NCI-H2196 (cell line): ENCODE results near the gene RFK.

Experiments
- DNase-seq: peaks from one replicate; lab custom pipeline; 2025; ENCODE audit not compliant: unreplicated experiment; lab: John Stamatoyannopoulos, UW

RFK gene

DNA sequence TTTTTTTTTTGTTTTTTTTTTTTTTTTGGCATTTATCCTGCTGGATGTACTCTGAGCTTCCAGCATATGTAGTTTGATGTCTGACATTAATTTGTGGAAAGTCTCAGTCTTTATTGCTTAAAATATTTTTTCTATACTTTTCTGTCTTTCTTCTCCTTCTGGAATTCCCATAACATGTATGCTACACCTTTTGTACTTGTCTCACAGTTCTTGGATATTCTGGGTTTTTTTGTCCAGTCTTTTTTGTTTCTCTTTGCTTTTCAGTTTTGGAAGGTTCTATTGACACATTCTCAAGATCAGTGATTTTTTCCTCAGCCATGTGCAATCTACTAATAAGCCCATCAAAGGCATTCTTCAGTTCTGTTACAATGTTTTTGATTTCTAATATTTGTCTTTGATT is 19.4 kb upstream of the RFK start:
- no peak for DNase-seq

DNA sequence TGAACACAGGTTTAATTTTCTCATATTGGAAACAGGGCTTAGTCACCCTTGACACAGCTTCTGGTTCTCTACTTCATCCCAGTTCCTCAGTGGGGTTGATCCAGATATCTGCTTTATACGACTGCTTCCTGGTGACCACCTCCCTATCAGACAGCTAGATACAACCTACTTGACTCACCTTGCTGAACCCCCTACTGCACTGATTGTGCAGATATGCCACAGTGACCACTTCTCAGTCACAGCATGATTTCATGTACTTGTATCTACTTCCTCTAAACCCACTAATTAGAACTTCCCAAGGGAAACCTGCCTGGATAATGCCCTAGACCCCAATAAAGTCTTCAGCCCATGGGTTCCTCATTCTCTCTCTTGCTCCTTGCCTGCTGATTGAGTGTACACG is 18.4 kb upstream of the RFK start:
- no peak for DNase-seq

DNA sequence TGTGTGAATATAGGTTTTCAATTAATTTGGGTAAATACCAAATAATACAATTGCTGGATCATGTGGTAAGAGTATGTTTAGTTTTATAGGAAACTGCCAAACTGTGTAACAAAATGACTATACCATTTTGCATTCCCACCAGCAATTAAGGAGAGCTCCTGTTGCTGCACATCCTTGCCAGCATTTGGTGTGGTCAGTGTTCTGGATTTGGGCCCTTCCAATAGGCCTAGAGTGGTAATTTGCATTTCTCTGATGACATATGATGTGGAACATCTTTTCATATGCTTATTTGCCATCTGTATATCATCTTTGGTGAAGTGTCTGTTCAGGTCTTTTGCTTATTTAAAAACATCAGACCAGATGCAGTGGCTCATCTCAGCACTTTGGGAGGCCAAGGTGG is 11.6 kb upstream of the RFK start:
- no peak for DNase-seq

DNA sequence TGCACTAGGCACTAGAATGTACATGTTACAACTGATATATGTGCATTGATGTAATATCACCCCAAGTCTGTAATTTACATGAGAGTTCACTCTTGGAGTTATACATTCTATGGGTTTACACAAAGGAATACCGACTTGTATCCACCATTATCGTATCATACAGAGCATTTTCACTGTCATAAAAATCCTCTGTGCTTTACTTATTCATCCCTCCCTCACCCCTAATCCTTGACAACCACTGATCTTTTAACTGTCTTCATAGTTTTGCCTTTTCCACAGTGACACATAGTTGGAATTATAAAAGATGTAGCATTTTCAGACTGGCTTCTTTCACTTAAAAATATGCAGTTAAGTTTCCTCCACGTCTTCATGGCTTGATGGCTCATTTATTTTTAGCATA is 11.1 kb upstream of the RFK start:
- DNase-seq = no peak

DNA sequence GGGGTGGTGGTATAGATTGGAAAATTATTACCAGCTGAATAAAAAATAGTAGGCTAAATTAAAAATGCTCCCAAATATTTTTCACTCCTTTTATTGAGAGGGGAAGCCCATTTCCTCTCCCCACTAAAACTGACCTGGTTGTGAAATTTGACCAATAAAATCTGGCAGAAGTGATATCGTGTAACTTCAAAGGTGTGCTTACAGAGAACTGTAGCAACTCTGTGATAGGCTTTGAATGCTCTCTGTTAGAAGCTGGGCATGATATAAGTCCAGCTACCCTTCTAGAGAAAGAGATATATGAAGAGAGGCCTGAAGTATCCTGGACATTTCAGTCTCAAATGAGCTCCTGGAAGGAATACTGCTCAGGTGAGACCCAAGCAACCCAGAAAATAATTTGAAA is 10.2 kb upstream of the RFK start:
- DNase-seq = no peak

DNA sequence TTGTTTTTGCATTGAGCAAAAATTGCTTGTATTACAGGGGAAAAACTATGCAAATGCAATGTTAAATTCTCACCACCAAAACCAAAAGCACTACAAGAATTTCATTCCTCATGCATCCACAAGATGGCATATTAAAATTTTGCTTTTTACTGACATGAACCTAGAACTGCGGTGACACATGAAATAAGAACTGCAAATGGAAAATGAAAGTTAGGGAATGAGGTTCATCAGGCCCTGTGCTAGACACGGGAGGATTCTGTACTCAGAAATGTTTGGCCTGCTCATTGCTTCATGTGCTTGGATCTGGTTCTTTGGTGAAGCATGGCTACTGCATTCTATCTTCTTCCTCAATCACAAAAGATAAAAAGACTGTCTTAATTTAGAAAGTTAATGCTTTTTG is 9.1 kb upstream of the RFK start:
- peak; percentile 47 for DNase-seq

DNA sequence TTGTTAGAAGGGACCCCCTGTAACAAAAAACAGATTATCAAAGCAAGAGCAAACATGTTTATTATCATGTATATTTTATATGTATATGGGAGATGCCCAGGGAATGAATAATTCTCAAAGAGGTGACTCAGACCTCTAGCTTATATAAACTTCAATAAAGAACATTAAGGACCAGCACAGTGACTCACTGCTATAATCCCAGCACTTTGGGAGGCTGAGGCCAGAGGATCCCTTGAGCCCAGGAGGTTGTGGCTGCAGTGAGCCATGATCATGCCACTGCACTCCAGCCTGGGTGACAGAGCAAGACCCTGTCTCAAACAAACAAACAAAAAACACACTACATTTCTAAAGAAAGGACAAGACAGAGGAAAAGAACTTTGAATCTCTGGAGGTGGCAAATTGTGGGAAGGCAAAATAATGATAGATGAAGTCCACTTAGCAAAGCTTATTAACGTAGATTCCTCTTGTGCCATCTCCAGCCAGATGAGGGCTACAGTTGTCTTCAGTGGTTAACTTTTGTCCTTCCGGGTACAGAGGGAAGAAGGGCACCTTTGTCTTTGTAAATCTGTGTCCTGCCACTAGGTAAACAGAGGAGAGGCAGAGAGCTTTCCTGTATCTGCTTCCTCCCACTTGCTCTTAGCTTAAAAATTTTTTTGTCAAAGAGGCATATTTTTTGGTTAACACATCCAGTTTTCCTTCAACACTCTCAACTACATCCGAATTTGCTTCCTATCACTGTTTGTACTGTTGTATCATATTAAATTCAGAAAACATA is 7.5 kb upstream of the RFK start:
- no peak for DNase-seq

DNA sequence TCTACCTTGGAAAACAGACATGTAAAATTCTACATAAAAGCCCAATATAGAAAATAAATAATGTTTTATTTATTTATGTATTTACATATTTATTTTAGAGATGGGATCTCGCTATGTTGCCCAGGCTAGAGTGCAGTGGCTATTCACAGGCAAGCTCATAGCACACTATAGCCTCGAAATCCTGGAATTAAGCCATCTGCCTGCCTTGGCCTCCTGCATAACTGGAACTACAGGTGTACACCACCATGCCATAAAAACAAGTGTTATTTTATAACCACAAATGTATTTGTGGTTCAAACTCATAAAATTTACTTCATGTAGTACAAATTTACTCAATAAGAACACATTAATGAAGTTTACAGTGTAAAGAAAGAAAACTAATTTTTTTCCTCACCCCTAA is 7.0 kb upstream of the RFK start:
- no peak for DNase-seq

DNA sequence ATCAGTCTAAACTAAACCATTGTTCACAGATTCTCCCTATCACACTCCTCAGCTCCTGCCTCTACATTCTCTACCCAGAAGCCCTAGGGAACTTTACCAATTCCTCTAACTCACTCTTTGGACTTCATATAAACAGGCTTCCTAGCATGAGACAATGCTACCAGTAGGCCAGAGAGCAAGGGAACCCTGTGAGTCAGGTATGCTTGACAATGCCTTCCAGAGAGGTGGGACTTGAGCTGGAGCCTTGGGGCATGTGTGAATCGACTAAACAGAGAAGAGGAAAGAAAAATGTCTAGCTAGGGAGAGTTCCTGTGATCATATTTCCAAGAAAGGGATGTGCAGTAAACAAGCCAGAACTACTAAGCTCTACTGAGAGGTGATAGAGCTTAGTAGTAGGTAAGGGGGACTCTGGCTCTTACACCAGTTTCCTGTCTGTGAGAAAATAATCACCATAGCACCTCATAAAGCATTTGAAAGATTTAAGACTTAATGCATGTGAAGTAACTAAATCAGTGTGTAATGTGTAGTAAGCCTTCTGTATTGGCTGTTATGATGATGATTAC is 6.4 kb upstream of the RFK start:
- DNase-seq = no peak

DNA sequence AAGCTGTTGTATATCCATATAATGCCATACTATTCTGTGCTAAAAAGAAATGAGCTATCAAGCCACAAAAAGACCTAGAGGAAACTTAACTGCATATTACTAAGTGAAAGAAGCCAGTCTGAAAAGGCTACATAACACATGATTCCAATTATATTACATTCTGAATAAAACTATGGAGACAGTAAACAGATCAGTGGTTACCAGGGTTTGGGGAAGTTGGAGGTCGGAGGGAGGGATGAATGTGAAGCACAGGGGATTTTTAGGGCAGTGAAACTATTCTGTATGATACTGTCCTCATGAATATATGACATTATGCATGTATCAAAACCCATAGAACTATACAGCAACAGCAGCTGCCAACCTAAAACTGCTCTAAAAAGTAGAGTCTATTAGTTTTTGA is 5.6 kb upstream of the RFK start:
- DNase-seq = no peak

DNA sequence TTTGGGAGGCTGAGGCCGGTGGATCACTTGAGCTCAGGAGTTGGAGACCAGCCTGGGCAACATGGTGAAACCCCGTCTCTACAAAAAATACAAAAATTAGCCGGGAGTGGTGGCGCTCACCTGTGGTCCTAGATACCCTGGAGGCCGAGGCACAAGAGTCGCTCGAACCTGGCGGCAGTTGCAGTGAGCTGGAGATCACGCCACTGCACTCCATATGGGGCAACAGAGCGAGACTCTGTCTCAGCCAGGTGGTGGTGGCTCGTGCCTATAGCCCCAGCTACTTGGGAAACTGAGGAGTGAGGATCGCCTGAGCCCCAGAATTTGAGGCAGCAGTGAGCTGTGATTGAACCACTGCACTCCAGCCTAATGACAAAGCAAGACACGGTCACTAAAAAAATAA is 2.4 kb upstream of the RFK start:
- DNase-seq = no peak

DNA sequence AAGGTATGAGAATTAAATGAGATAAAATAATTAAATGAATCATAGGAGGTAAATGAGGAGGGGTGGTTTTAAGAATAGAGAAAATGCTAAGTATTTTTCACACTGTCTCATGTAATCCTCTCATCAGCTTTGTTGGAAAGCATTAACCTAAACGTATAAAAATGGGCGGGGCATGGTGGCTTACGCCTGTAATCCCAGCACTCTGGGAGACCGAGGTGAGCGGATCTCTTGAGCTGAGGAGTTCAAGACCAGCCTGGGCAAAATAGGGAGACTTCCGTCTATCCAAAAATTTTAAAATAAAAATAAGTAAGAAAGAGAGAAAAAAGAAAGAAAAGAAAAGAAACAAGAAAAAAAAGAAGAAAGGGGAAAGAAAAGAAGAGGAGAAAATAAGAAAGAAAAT is 1.9 kb upstream of the RFK start:
- no peak for DNase-seq

DNA sequence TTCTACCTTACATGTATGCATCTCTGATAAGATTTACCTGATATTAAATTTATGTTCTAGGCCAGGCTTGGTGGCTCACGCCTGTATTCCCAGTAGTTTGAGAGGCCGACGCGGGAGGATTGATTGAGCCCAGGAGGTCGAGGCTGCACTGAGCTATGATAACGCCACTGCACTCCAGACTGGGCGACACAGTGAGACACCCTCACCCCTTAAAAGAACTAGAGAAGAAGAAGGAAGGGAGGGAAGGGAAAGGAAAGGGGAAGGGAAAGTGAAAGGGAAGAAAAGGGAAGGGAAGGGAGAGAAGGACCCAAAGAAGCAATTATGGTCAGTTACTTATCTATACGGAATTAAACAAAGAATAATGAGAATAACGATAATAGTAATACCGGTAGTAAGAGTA is 1.2 kb upstream of the RFK start:
- no peak for DNase-seq

DNA sequence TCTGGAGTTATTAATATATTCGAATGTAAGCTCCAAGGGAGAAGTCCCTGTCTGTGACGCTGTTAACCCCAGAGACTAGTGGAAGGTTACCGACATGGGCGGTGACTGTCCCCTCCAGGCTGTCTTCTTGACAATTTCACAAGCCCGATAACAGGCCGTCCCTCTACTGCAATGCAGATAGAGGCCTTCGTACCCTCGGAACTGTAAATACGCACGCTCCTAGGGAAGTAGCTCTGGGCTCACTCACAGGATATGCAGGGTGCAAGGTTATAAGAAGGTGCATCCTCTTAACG is 680 bp upstream of the RFK start:
- DNase-seq = peak; percentile 54

DNA sequence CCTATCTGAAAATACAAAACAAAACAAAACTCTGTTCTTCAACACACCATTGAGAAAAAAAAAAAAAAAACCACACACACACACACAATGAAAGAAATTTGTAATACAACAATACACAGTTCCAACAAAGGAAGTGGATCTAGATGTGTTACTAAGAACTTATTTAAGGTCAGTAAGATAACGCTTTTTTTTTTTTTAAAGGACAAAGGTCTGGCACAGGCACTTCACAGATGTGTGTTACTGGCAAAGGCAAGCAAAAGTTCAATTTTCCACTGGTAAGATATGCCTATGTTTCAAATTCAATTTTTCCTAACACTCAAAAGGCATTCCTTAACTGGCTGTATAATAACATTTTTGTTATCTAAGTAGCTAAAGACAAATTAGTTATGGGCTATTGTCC is 3.6 kb downstream of the RFK start:
- DNase-seq = no peak

DNA sequence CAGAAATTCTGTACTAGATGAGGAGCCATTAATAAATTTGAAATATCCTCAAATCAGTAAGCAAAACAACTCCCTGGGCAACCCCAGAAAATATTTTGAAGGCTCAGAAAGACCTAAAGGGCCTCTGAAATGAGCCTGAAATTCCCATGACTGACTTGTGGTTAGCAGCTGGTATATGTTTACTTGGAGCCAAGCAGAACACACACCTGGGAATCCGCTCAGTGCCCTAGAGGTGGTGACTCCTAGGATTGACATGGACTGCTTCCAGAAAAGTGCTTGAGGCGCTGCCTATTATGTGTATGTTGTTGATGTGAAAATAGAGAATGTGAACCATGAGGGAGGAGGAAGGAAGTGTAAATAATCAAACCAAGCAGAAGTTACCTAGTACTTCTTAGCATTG is 14.7 kb downstream of the RFK start:
- DNase-seq = peak; percentile 83

DNA sequence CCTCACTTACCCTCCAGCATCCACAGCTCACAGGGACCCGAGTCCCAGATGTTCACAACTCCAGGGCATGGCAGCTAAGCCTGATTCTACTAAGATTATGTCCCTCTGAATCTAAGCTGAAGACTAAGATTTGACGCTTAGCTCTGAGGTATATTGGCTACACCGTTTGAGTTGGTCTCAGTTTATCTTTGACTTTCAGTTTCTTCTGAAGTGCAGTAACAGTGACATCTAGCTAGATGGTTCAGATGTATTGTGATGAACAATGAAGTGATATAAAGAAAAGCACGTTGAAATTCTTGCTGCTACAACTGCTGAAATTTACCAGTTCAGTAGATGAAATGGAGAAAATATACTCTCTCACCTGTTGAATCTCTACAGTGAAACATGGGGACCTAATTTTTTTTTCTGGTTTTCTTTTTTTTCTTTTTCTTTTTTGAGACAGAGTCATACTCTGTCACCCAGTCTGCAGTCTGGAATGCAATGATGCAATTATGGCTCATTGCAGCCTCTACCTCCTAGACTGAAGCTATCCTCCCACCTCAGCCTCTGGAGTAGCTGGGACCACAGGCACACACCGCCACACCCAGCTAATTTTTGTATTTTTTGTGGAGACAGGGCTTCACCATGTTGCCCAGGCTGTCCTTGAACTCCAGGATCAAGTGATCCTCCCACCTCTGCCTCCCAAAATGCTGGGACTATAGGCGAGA is 15.7 kb downstream of the RFK start:
- DNase-seq = no peak

DNA sequence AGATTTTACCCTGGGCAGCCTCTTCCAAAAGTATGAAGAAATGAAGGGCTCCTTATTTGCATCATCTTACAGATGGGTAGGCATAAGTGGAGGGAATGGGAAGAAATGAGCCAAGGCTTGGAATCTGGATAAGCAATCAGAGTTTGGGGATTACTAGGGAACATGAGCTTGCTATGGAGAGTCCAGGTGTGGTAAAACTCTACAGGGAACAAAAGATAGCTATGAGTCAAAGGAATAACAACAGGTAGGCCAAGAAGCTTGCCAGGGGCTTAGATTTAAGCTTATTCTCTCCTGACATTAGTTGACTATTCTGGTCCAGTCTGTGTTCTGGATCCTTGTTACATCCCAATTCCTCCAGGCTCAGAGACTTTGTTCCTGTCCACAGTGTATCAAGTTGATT is 16.4 kb downstream of the RFK start:
- no peak for DNase-seq

DNA sequence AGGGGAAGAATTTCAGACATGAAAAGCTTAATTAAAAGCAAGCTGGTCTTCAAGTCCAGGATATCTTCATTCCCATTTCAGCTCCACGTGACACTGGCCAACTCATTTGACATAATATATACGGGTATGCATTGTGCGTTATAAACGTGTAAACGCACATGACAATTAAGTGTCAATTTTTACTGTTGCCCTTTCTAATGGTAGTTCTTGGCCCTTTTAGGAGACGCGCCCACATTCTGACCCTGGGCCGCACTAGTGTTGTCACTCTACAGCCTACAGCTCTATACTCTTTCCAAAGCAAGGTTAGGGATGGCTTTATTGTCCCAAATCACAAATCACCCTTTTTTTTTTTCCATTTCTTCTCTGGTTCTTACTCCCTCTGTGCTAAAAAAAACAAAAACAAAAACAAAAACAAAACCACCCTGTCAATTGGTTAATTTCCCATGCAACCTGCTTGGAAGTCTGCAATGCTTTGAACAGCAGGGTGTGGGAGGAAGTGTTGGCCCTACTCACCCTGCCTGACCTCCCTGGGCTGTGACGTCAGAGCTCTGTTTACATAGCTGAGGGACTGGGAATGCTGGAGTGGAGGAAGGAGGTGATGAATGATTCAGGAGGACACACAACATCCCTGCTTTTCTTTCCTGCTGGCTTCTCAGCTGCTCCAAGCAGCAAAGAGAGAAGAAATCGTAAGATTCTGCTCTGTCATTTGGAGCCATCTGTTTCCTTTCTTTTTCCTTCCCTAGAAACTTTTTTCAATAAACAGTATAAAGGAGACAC is 19.3 kb downstream of the RFK start:
- peak; percentile 33 for DNase-seq

DNA sequence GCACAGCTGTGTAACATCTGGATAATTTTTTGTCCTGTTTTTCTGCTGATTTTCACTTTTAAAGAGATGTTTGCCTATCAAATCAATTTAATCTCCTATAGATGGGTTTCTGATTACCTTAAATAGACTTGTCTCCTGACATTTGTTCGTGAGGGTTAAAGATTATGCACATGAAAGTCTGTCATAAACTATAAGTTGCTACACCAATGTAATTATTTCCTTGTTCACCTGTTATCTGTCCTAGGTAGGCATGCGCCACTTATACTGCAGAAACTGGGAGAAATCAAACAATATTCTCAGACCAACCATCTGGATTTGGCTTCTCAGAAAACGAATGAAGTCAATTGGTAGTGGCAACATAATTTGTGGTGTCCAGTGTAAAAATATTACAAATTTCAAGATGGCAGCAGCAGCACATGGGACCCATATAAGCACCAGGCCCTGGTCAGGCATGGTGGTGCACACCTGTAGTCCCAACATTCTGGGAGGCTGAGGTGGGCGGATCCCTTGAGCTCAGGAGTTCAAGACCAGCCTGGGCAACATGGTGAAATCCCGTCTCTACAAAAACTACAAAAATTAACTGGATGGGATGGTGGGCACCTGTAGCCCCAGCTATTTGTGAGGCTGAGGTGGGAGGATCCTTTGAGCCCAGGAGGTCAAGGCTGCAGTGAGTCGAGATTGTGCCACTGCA is 20.3 kb downstream of the RFK start:
- DNase-seq = no peak

DNA sequence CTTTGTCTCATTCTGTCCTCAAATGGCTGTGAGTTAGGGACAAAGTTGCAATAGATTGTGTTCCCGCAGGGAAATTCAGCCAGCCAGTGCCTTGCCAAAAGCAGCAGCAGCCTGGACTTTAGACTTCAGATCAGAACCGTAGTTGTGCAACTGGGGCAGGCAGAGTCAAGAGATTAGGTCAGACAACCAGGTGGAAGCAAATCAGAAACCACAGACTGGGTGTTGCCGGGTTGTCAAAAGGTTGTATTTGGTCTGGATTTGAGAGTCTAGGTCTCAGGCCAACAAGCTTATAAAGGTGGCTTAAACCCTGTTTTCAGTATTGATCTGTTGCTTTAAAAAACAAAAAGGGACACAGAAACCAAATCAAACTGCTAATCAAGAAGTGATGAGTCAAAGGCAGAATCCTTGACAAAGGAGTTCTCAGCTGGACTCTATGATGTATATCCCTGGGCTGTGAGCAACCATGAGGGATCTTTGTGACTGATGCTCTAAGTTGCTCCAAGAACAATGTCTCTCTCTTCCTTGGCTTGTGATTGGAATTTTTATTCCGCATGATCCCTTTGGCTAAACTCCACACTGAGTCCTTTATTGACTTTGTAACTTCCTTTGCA is 20.9 kb downstream of the RFK start:
- DNase-seq = no peak
